ENCODE measurements around the gene TMEM272. TPM values are rescaled to one million over a fixed set of nuclear protein-coding genes. Genes with fewer than 3 reads are reported as not detected.

Gene TMEM272
- total RNA-seq, 1 donor from 2014 or later, result not detected

- H3K4me3 ChIP-seq (ENCODE audit: low read length in 3 of 3), result no peak overlapping the region
Observed at GRCh38 chr13:51856027-51856736, 11.2 kb upstream of the TMEM272 start.

GRCh38 chr13:51849145-51850101, 4.4 kb upstream of the TMEM272 start:
- Histone ChIP-seq H3K27ac (ENCODE audit: low read depth, low read length) (no peak overlapping the region), H3K9me3 (ENCODE audit: control insufficient read depth in 3 of 3, low read length in 3 of 3) (no peaks in the 10 kb centered on the region), H3K4me3 (ENCODE audit: low read length in 3 of 3) (no peak overlapping the region), H3K27me3 (ENCODE audit: control insufficient read depth in 3 of 3, insufficient read depth in 3 of 3, low read length in 3 of 3) (no peaks in the 10 kb centered on the region), H3K9ac (ENCODE audit: low read depth in 1 of 3, low read length in 3 of 3) (no peak overlapping the region), H3K36me3 (ENCODE audit: control insufficient read depth in 3 of 3, insufficient read depth in 3 of 3, low read length in 3 of 3) (no peaks in the 10 kb centered on the region), H3K4me1 (ENCODE audit: control insufficient read depth in 3 of 3, insufficient read depth in 3 of 3, low read length in 3 of 3) (peaks cover 2 to 6% (median 3%) of the 10 kb centered on the region in 3 donors)

More at GRCh38 chr13:51856027-51856736, 11.2 kb upstream of the TMEM272 start:
- Histone ChIP-seq H3K27ac (ENCODE audit: low read depth, low read length) (no peak overlapping the region), H3K36me3 (ENCODE audit: control insufficient read depth in 3 of 3, insufficient read depth in 3 of 3, low read length in 3 of 3) (no peaks in the 10 kb centered on the region), H3K9ac (ENCODE audit: low read depth in 1 of 3, low read length in 3 of 3) (no peak overlapping the region), H3K27me3 (ENCODE audit: control insufficient read depth in 3 of 3, insufficient read depth in 3 of 3, low read length in 3 of 3) (no peaks in the 10 kb centered on the region), H3K9me3 (ENCODE audit: control insufficient read depth in 3 of 3, low read length in 3 of 3) (no peaks in the 10 kb centered on the region), H3K4me1 (ENCODE audit: control insufficient read depth in 3 of 3, insufficient read depth in 3 of 3, low read length in 3 of 3) (no peaks in the 10 kb centered on the region)

- H3K27ac ChIP-seq (ENCODE audit: low read depth, low read length), result no peak overlapping the region
- H3K27me3 ChIP-seq (ENCODE audit: control insufficient read depth in 3 of 3, insufficient read depth in 3 of 3, low read length in 3 of 3), result no peaks in the 10 kb centered on the region
- H3K4me3 ChIP-seq (ENCODE audit: low read length in 3 of 3), result no peak overlapping the region
- H3K9ac ChIP-seq (ENCODE audit: low read depth in 1 of 3, low read length in 3 of 3), result no peak overlapping the region
- H3K36me3 ChIP-seq (ENCODE audit: control insufficient read depth in 3 of 3, insufficient read depth in 3 of 3, low read length in 3 of 3), result no peaks in the 10 kb centered on the region
- no peaks in the 10 kb centered on the region for H3K9me3 ChIP-seq (ENCODE audit: control insufficient read depth in 3 of 3, low read length in 3 of 3)
- peaks cover 2 to 6% (median 3%) of the 10 kb centered on the region in 3 donors for H3K4me1 ChIP-seq (ENCODE audit: control insufficient read depth in 3 of 3, insufficient read depth in 3 of 3, low read length in 3 of 3)
Observed at GRCh38 chr13:51848674-51849073, 3.7 kb upstream of the TMEM272 start.

GRCh38 chr13:51846756-51847155, 1.8 kb upstream of the TMEM272 start:
- H3K36me3 ChIP-seq (ENCODE audit: control insufficient read depth in 3 of 3, insufficient read depth in 3 of 3, low read length in 3 of 3), result no peaks in the 10 kb centered on the region
- H3K9ac ChIP-seq (ENCODE audit: low read depth in 1 of 3, low read length in 3 of 3), result no peak overlapping the region
- H3K27me3 ChIP-seq (ENCODE audit: control insufficient read depth in 3 of 3, insufficient read depth in 3 of 3, low read length in 3 of 3), result no peaks in the 10 kb centered on the region
- no peak overlapping the region for H3K4me3 ChIP-seq (ENCODE audit: low read length in 3 of 3)
- no peak overlapping the region for H3K27ac ChIP-seq (ENCODE audit: low read depth, low read length)
- H3K4me1 ChIP-seq (ENCODE audit: control insufficient read depth in 3 of 3, insufficient read depth in 3 of 3, low read length in 3 of 3), result peaks cover 2 to 6% (median 3%) of the 10 kb centered on the region in 3 donors
- H3K9me3 ChIP-seq (ENCODE audit: control insufficient read depth in 3 of 3, low read length in 3 of 3), result no peaks in the 10 kb centered on the region

GRCh38 chr13:51845574-51846318, 769 bp upstream of the TMEM272 start:
- no peak overlapping the region for H3K9ac ChIP-seq (ENCODE audit: low read depth in 1 of 3, low read length in 3 of 3)
- H3K4me3 ChIP-seq (ENCODE audit: low read length in 3 of 3), result no peak overlapping the region
- H3K4me1 ChIP-seq (ENCODE audit: control insufficient read depth in 3 of 3, insufficient read depth in 3 of 3, low read length in 3 of 3), result peaks cover 2 to 6% (median 3%) of the 10 kb centered on the region in 3 donors
- no peaks in the 10 kb centered on the region for H3K9me3 ChIP-seq (ENCODE audit: control insufficient read depth in 3 of 3, low read length in 3 of 3)
- no peak overlapping the region for H3K27ac ChIP-seq (ENCODE audit: low read depth, low read length)
- H3K27me3 ChIP-seq (ENCODE audit: control insufficient read depth in 3 of 3, insufficient read depth in 3 of 3, low read length in 3 of 3), result no peaks in the 10 kb centered on the region
- no peaks in the 10 kb centered on the region for H3K36me3 ChIP-seq (ENCODE audit: control insufficient read depth in 3 of 3, insufficient read depth in 3 of 3, low read length in 3 of 3)

GRCh38 chr13:51843529-51843928, 1.4 kb downstream of the TMEM272 start:
- Histone ChIP-seq H3K9me3 (ENCODE audit: control insufficient read depth in 3 of 3, low read length in 3 of 3) (no peaks in the 10 kb centered on the region), H3K27me3 (ENCODE audit: control insufficient read depth in 3 of 3, insufficient read depth in 3 of 3, low read length in 3 of 3) (no peaks in the 10 kb centered on the region), H3K4me3 (ENCODE audit: low read length in 3 of 3) (no peak overlapping the region), H3K4me1 (ENCODE audit: control insufficient read depth in 3 of 3, insufficient read depth in 3 of 3, low read length in 3 of 3) (peaks cover 2 to 6% (median 3%) of the 10 kb centered on the region in 3 donors), H3K36me3 (ENCODE audit: control insufficient read depth in 3 of 3, insufficient read depth in 3 of 3, low read length in 3 of 3) (no peaks in the 10 kb centered on the region), H3K9ac (ENCODE audit: low read depth in 1 of 3, low read length in 3 of 3) (no peak overlapping the region), H3K27ac (ENCODE audit: low read depth, low read length) (no peak overlapping the region)

GRCh38 chr13:51841732-51842131, 3.2 kb downstream of the TMEM272 start:
- no peak overlapping the region for H3K27ac ChIP-seq (ENCODE audit: low read depth, low read length)
- no peaks in the 10 kb centered on the region for H3K36me3 ChIP-seq (ENCODE audit: control insufficient read depth in 3 of 3, insufficient read depth in 3 of 3, low read length in 3 of 3)
- no peaks in the 10 kb centered on the region for H3K27me3 ChIP-seq (ENCODE audit: control insufficient read depth in 3 of 3, insufficient read depth in 3 of 3, low read length in 3 of 3)
- H3K9ac ChIP-seq (ENCODE audit: low read depth in 1 of 3, low read length in 3 of 3), result no peak overlapping the region
- H3K4me3 ChIP-seq (ENCODE audit: low read length in 3 of 3), result no peak overlapping the region
- peaks cover 2 to 6% (median 3%) of the 10 kb centered on the region in 3 donors for H3K4me1 ChIP-seq (ENCODE audit: control insufficient read depth in 3 of 3, insufficient read depth in 3 of 3, low read length in 3 of 3)
- no peaks in the 10 kb centered on the region for H3K9me3 ChIP-seq (ENCODE audit: control insufficient read depth in 3 of 3, low read length in 3 of 3)

GRCh38 chr13:51840917-51841316, 4.1 kb downstream of the TMEM272 start:
- Histone ChIP-seq H3K36me3 (ENCODE audit: control insufficient read depth in 3 of 3, insufficient read depth in 3 of 3, low read length in 3 of 3) (no peaks in the 10 kb centered on the region), H3K27me3 (ENCODE audit: control insufficient read depth in 3 of 3, insufficient read depth in 3 of 3, low read length in 3 of 3) (no peaks in the 10 kb centered on the region), H3K27ac (ENCODE audit: low read depth, low read length) (no peak overlapping the region), H3K9me3 (ENCODE audit: control insufficient read depth in 3 of 3, low read length in 3 of 3) (no peaks in the 10 kb centered on the region), H3K4me1 (ENCODE audit: control insufficient read depth in 3 of 3, insufficient read depth in 3 of 3, low read length in 3 of 3) (peaks cover 2 to 6% (median 3%) of the 10 kb centered on the region in 3 donors), H3K9ac (ENCODE audit: low read depth in 1 of 3, low read length in 3 of 3) (no peak overlapping the region), H3K4me3 (ENCODE audit: low read length in 3 of 3) (no peak overlapping the region)

GRCh38 chr13:51839711-51840540, 5.1 kb downstream of the TMEM272 start:
- no peaks in the 10 kb centered on the region for H3K36me3 ChIP-seq (ENCODE audit: control insufficient read depth in 3 of 3, insufficient read depth in 3 of 3, low read length in 3 of 3)
- H3K27ac ChIP-seq (ENCODE audit: low read depth, low read length), result no peak overlapping the region
- H3K9ac ChIP-seq (ENCODE audit: low read depth in 1 of 3, low read length in 3 of 3), result no peak overlapping the region
- peaks cover 0 to 2% (median 2%) of the 10 kb centered on the region in 3 donors for H3K4me1 ChIP-seq (ENCODE audit: control insufficient read depth in 3 of 3, insufficient read depth in 3 of 3, low read length in 3 of 3)
- no peaks in the 10 kb centered on the region for H3K9me3 ChIP-seq (ENCODE audit: control insufficient read depth in 3 of 3, low read length in 3 of 3)
- H3K4me3 ChIP-seq (ENCODE audit: low read length in 3 of 3), result no peak overlapping the region
- no peaks in the 10 kb centered on the region for H3K27me3 ChIP-seq (ENCODE audit: control insufficient read depth in 3 of 3, insufficient read depth in 3 of 3, low read length in 3 of 3)

All from skeletal muscle tissue (tissue), 4 donors.